Ureter (tissue), 1 donor: ENCODE measurements around the gene NOVA2. TPM values are rescaled to one million over a fixed set of nuclear protein-coding genes. Genes with fewer than 3 reads are reported as not detected.
A peak's percentile ranks its signal among the peaks of the same experiment; 100 is the strongest.

Experiments used
- DNase-seq: peaks from one replicate; pipeline ENCODE4 v3.0.0-alpha.2; 2020; ENCODE audit warnings: low spot score
- total RNA-seq: library from RNA; stranded (reverse); gene quantifications from one replicate; pipeline ENCODE4 v1.2.4, GENCODE V29; 2023
- donor health status: DM: yes; HTN: yes; CAD: no.

NOVA2 gene, protein sequence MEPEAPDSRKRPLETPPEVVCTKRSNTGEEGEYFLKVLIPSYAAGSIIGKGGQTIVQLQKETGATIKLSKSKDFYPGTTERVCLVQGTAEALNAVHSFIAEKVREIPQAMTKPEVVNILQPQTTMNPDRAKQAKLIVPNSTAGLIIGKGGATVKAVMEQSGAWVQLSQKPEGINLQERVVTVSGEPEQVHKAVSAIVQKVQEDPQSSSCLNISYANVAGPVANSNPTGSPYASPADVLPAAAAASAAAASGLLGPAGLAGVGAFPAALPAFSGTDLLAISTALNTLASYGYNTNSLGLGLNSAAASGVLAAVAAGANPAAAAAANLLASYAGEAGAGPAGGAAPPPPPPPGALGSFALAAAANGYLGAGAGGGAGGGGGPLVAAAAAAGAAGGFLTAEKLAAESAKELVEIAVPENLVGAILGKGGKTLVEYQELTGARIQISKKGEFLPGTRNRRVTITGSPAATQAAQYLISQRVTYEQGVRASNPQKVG
- total RNA-seq: 4.4 TPM

DNA sequence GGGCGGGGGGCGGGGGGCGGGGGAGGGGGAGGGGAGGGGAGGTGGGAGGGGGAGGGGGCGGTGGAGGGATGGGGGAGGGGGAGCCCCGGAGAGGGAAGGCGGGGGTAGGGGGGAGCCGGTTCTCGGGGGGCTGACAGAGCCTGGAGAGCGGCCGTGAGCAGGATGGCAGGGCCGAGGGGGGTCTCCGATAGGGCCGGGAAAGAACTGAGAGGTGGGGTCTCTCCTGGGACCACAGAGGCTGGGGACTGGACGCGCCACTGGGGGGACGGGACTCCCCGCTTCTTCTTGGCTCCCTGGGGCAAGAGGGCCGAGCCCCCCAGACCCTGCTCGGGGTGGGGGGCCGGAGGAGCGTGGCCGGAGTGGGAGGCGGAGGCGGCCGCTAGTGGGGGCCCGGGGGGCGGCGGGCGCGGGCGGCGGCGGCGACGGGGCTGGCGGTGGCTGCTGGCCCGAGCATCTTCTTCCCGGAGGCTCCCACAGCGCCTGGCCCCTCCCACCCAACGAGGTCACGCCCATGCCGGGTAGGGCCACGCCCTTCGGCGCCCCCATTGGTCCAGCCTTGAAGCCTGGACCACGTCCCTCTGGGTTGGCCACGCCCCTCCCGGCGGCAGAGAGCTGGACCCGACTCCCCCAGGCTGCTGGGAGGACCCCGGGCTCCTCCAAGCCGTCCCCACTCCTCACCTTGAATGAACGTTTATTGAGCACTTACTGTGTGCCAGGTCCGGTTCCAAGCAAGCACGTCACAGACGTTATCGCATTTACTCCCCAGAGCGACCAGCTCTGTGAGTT lies at the start of gene NOVA2:
TSS of gene NOVA2 (minus strand) at position 313 of the 786 bp plus-strand sequence. CDS start 514 bp downstream, outside the sequence.
- no peak for DNase-seq

DNA sequence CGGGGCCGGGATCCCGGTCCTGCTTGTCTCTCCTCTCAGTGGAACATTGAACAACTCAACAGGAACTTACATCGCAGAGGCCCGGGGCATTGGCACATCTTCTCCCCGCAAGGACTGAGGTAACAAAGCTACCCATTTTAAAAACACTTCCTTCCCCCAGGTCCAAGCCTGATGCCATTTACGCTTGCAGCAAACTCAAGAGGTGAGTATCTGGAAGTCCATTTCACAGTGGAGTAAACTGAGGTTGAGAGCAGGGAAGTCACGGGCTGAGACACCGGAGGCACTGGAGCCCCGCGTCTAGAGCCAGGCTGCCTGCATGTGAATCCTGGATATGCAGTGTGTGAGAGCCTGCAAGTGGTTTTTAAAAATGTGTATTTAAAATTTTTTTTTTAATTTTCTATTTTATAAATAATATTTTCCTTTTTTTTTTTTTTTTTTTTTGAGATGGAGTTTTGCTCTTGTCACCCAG lies 49.7 kb upstream of the NOVA2 start:
- DNase-seq: peak; percentile 17

DNA sequence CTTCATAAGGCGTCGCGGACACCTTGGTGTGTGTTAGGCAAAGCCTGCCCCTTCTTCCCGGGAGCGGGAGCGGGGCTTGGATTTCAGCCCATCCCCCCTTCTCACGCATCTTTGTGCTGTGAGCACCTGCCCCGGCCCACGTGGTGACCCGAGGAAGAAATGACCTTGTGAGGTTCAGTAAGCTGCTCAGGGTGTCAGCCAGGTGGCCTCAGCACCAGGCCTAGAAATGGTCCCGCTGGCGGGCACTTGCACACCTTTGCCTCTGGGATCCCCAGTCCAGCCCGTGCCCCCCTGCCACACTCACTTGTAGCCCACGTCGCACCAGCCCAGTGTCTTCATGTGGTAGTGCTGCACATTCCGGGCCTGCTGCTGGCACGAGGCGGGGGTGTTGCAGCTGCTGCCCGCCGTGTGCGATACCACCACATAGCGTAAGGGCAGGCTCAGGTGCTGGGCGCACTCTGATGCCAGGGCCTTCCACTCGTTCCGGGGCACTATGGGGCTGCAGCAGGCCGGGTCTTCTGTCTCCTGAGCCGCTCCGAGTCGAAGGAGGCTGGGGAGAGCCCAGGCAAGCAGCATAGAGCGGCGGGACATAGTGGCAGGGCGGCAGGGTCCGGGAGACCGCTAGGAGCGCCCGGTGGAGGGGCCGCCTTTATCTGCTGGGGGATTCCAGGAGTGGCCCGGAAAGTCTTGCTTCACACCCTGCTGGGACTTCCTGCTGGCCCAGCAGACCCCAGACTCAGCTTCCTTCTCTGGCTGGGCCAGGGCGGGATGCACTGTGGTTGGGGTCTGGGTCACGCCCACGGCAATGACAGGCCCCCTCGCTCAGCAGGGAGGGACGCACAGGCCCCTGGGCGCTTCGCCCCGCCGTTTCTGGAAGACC lies 49.0 kb upstream of the NOVA2 start, which contains the start of gene PGLYRP1:
TSS of gene PGLYRP1 (minus strand) at position 623 of the 880 bp plus-strand sequence. CDS start at position 591, 32 bp downstream.
- no peak for DNase-seq

DNA sequence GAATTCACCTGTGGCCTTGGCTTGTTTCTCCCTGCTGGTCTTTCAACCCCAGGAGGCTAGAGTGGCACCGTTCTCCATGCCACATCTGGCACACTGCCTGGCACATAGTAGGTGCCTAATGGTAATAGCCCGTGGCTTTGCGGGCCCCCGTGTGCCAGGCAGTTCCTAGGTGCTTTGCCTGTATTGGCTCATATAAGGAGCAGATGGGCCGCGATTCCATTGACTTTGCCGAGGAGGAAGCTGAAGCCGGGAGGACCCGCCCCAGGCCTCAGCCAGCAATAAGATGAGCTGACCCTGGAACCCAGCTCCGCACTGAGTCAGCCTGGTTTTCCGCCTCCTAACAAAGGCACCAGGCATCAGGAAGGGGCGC lies 48.4 kb upstream of the NOVA2 start:
- DNase-seq: no peak

DNA sequence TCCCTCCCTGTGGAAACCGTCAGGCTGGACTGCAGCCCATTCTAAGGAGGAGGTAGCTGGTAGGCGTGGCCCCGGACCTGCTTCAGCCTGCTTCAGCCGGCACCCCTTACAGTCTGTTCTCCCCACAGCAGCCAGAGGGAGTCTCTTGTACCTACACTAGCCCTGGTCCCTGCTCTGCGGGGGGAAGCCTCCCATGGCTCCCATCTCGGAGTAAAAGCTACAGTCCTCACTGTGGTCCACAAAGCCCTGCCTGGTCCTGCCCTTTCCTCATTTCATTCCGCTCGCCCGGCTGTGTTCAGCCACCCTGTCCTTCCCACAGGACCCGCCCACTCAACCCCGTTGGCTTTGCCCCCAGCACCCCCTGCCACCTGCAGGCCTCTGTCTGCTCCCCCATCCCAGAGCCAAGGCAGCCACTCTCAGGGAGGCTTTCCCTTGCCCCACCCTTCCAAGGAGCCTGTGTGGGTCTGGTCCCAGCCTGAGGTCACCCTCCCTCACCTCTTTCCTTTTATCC lies 47.9 kb upstream of the NOVA2 start:
- DNase-seq: no peak

DNA sequence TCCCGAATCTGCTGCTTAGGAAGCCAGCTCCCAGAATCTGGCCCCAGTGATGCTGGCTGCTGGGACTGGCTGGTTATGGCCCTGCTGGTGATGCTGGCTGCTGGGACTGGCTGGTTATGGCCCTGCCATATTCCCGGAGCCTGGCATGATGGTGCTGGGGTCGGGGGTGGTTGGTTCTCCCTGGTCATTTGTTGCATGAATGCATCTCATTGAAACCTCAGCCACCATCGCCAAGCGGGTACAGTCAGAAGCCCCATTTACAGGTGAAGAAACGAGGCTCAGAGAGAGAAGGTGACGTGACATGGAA lies 47.1 kb upstream of the NOVA2 start:
- DNase-seq: no peak

DNA sequence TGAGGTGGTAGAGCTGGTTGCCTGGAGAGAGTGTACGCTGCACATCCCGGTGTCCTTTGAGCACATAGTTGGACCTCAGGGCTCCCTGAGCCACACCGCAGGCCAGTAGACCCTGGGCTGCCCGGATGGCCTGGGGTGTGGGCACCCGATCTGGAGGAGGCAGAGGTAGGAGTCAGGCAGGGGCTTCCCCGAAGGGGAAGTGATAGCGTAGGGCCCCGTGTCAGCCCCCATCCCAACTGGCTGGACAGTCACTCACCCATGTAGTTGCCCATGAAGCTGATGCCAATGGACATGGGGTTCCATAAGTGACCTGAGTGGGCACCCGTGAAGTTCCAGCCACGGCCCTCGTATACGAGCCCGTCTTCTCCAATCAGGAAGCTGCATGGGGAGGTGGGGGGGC lies 45.6 kb upstream of the NOVA2 start:
- DNase-seq: no peak

DNA sequence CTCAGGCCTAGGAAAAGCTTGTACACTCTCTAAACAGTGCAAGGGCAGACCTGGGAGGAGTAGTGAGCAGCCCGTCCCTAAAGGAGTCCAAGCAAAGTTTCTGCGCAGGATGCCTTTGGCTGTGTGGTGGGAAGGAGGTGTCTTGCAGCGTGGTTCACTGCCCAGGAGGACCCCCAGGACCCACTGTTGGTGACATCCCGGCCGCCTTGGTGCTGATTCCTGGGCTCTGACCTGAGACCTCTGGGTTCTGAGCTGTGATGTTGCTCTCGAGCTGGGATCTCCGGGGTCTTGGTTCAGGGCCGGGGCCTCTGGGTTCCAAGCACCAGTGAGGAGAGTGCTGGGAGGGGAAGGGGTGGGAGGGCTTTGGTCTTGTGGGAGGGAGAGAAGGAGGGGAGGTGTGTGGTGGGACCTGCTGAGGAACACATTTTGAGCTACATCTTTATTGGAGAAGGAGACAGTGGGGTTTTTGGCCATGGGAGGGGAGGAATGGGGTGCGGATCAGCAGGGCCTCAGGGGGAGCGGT lies 45.1 kb upstream of the NOVA2 start:
- DNase-seq: no peak

DNA sequence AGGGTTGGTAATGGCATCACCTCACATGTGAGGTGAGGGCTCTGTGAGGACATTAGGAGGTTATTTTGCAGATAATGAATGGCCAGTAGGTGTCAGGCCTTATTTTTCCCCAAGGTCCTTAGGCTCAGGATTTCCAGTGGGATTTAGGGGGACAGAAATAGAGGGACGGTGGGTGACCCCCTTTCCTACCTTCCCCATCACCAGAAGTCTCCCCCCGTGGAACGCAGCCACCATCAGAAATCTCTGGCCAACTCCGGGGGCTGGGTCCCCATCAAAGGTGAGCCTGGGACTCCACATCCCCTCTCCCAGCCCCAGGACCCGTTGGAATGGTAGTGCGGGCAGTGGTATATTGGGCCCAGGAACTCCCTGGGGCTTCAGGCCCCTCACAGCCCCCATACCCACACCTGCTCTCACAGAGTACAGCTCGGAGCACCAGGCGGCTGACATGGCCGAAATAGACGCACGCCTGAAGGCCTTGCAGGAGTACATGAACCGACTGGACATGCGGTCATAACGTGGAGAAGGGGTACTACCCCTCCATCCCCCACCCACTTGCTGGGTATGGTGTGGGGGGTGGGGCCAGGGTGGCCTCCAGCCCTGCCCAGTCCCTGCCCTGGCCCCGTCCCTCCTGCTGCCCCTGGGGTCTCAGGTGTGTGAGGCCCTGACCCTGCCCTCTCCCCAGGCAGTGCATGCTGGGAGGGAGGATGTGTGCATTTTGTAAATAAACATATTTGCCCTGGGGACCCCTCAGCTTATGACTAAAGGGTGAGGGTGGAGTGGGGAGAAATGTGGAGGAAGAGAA lies 44.4 kb upstream of the NOVA2 start:
- DNase-seq: no peak

DNA sequence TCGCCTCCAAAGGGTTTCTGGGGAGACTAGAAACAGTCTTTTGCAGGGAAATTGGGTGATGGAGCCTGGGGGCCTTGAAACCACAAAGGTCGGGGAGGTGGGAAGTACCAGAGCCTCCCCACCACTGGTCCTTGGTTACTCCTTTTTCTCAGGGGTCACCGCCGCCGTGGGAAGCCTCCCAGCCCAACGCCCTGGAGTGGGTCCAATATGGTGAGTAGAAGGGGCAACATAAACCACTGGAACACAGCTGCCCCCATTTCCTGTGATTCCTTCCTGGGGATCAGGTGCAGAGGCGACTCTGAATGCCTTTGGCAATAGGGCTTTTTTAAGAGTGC lies 43.4 kb upstream of the NOVA2 start:
- no peak for DNase-seq

DNA sequence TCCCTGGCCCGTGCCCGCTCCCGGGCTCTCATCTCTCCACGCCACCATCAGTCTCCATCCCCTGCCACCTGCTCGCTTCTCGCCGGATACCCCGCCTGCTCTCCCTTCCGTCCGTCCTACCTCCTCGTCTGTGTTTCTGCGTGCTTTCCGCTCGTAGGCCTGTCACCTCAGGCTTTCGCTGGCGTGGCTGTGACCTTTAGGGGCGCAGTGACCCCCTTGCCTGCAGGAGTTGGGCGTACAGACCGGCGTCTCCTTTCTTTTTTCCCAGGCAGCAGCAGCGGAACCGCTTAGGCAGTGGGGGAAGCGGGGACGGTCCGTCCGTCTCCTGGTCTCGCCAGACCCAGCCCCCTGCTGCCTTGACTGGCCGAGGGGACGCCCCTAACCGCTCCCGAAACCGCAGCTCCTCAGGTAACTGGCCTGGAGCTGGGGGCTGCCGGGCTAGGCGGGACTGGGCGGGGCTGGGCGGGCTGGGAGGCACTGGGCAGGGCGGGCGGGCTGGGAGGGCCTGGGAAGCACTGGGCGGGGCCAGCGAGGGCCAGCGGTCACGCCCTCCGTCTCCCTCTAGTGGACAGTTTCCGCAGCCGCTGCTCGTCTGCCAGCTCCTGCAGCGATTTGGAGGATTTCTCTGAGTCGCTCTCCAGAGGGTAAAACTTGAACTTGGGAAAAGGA lies 42.9 kb upstream of the NOVA2 start:
- DNase-seq: peak; percentile 83

DNA sequence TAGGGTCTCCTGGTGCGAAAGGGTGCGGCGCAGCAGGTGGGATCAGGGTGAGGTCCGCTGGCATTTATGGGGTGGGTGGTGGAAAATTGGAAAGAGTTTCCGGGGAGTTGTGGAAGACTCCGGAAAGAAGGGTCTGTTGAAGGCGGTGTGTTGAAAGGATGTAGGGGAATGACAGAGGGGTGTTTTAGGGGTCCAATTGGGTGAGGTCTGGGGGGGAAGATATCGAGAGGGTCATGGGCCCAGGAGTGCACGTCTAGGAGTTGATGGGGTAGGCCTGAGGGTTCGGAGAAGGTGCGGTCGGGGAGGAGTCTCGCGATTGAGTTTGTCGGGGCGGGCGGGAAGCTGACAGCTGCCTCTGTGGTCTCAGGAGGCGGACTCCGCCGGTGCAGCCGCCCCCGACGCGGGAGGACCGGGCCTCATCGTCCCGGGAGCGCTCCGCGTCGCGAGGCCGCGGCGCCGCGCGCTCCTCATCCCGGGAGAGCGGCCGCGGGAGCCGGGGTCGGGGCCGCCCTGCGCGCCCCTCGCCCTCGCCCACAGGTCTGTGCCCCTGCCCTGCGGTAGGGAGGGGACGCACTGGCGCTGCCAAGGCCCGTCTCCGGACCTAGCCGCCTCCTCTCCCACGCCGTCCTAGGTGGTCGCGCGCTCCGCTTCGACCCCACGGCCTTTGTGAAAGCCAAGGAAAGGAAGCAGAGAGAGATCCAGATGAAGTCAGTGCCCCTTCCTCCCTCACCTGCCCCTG lies 42.2 kb upstream of the NOVA2 start:
- DNase-seq: no peak

DNA sequence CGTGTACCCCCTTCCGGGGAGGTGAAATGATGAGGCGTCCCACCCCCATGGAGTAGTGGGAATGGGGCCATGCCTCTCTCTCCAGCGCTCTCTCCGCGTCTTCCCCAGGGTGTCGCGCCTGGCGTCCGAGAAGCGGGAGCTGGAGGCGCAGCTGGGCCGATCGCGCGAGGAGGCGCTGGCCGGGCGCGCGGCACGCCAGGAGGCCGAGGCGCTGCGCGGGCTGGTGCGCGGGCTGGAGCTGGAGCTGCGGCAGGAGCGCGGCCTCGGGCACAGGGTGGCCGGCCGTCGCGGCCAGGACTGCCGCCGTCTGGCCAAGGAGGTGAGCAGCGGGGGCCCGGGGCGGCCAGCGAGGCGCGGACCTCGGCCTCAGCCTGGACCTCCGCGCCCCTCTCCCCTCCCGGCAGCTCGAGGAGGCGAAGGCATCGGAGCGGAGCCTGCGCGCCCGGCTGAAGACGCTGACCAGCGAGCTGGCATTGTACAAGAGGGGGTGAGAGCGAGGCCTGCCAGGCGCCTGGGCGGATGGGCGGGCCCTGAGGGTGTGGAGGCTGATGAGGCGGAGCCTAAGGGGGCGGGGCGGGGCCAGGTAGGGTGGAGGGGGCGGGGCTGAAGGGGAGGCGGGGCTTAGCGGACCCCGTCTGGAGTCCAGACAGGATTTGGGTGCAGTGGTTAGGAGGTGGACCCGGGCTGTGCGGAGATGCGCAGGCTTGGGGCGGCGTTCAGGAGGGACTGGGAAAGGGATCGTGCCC lies 41.4 kb upstream of the NOVA2 start:
- DNase-seq: peak; percentile 68

DNA sequence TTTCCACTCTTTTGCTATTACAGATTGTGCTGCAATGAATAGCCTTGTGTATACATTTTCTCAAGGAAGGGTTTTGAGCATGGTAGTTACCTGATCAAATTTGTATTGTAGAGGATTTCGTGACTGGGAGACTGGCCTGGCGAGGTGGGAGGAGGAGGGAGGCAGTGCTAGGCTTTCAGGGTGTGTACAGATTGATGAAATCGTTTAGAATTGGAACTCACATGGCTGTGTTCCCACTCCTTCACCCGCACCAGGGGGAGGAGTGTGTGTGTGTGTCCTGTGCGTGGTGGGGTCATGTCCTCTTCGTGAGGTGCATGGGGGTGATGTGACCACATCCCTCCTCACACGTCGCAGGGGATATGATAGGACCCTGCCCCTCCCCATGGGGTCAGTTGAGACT lies 40.9 kb upstream of the NOVA2 start:
- DNase-seq: no peak

DNA sequence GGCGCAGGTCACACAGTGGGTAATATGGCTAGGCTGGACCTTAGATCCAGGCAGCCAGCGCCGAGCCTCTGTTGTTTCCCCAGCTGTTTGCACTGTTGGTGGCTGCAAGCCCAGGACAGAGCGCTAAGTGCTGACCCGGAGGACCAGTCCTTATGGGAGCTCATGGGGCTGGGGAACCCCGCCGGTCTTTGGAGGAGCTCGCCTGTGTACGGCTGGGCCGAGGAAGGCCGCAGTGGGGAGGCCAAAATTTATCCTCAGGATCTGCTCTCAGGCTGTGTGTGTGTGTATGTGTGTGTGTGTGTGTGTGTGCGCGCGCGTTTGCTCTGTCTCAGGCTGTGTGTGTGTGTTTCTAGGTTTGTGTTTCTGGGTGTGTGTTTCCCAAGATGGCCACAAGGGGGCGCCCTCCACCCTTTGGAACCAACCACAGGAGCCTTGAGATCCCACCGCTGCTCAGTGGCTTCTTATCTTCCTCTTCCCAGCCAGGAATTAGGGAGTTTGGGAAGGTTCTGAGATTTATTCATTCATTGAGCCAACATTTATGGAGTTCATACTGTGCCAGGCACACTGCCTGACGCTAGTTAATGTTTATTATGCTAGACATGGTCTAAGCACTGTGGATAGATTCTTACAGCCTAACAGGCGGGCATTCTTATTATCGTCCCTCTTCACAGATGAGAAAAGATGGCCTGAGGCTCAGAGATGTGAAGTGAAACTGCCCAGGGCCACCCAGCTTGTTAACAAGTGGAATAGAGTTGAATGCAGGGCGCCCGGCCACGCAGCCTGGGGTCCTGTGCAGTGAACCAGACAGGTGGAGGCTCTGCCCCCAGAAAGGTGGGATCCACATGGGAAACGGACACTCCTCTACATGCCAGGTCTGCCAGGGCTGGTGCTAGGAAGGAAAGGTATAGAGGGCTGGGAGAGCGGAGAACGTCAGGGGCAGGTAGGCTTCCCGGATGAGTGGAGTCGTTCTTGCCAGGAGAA lies 36.2 kb upstream of the NOVA2 start:
- DNase-seq: no peak

DNA sequence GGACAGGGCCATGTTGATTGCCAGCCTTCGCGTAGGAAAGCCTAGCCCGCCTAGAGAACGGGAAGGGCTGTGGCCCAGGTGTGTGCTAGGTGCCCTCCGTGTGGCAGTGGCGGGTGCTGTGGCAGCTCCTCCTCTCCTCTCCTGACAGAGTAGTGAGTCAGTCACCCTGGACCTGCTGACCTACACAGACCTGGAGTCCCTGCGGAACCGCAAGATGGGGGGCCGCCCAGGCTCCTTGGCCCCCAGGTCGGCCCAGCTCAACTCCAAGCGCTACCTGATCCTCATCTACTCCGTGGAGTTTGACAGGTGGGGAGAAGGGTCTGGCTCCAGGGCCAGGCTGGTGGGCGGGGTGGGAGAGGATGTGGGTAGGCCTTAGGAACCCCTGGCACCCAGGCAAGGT lies 32.7 kb upstream of the NOVA2 start:
- no peak for DNase-seq

DNA sequence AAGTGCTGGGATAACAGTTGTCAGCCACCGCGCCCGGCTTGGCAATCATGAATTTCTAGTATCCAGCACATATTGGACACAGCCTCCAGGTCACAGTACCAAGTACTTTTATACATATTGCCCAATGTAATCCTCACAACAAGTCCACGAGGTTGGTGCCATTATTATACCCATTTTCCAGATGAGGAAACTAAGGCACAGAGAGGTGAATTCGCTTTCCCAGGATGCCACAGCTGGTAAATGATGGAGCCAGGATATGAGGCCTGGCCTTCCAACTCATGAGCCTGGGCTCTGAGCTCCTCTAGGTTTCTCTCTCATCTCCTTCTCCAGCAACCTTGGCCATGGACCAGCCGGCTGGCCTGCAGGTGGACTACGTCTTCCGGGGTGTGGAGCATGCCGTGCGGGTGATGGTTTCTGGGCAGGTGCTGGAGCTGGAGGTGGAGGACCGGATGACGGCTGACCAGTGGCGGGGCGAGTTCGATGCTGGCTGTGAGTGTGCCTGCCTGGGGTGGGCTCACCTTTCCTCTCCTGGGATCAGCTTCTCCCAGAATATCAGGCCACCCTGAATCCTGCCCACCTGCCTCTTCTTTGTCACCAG lies 29.1 kb upstream of the NOVA2 start:
- no peak for DNase-seq
